CD8-positive, alpha-beta memory T cell (primary cell): ENCODE data around the gene VPS54. TPM values are rescaled to one million over a fixed set of nuclear protein-coding genes. Genes with fewer than 3 reads are reported as not detected.

Source experiments
- CTCF ChIA-PET: fragments of 350-600 bp; sonication (Branson Sonifier 250); formaldehyde crosslinking; loops from one replicate; lab custom pipeline; 2021; ENCODE audit warnings: antibody characterized with exemption; lab: Charles Lee
- POLR2A ChIA-PET: fragments of 350-600 bp; sonication (Branson Sonifier 250); formaldehyde crosslinking; loops from one replicate; lab custom pipeline; 2021; ENCODE audit warnings: antibody characterized with exemption; lab: Charles Lee
- DNase-seq, 5 donors: peaks; one replicate each; pipeline versions ENCODE4 v3.0.0 to v3.0.0-alpha.2; 2020 to 2022; ENCODE audit warnings: mixed read lengths in 1 of 5
- H3K27ac ChIP-seq: one replicate; pipeline ENCODE4 v1.7.0; 2013; ENCODE audit warnings: low read depth, mild to moderate bottlenecking, low read length, moderate library complexity
- H3K27me3 ChIP-seq: 2 replicates; pipeline ENCODE4 v1.7.0; 2013; ENCODE audit warnings: low read length, mild to moderate bottlenecking; ENCODE audit not compliant: insufficient read depth, poor library complexity, severe bottlenecking
- H3K36me3 ChIP-seq: 2 replicates; pipeline ENCODE4 v1.7.0; 2013; ENCODE audit warnings: mild to moderate bottlenecking, low read length, moderate library complexity; ENCODE audit not compliant: insufficient read depth
- H3K4me1 ChIP-seq: 2 replicates; pipeline ENCODE4 v1.7.0; 2013; ENCODE audit warnings: mild to moderate bottlenecking, low read length, moderate library complexity; ENCODE audit not compliant: insufficient read depth
- H3K4me3 ChIP-seq: 2 replicates; pipeline ENCODE4 v1.7.0; 2013; ENCODE audit warnings: mild to moderate bottlenecking, low read length
- H3K9me3 ChIP-seq: 2 replicates; pipeline ENCODE4 v1.7.0; 2013; ENCODE audit warnings: mild to moderate bottlenecking, low read length
- H3K27ac Mint-ChIP-seq, 8 donors: one replicate each; pipeline ENCODE4 v1.8.0; 2020 to 2021; ENCODE audit warnings: mixed read lengths in 8 of 8, mild to moderate bottlenecking in 6 of 8, inconsistent platforms in 3 of 8, moderate library complexity in 3 of 8
- H3K27me3 Mint-ChIP-seq, 2 donors: one replicate each; pipeline ENCODE4 v1.8.0; 2020 to 2021; ENCODE audit warnings: mixed read lengths in 2 of 2, mild to moderate bottlenecking in 1 of 2, moderate library complexity in 1 of 2
- H3K36me3 Mint-ChIP-seq, 3 donors: one replicate each; pipeline ENCODE4 v1.8.0; 2020 to 2021; ENCODE audit warnings: mixed read lengths in 3 of 3, inconsistent platforms in 1 of 3, mild to moderate bottlenecking in 1 of 3
- H3K4me1 Mint-ChIP-seq, 3 donors: one replicate each; pipeline ENCODE4 v1.8.0; 2020 to 2021; ENCODE audit warnings: mixed read lengths in 3 of 3, inconsistent platforms in 1 of 3, mild to moderate bottlenecking in 1 of 3
- H3K4me3 Mint-ChIP-seq, 7 donors: one replicate each; pipeline ENCODE4 v1.8.0; 2020 to 2021; ENCODE audit warnings: mixed read lengths in 7 of 7, mild to moderate bottlenecking in 6 of 7, moderate library complexity in 4 of 7, inconsistent platforms in 2 of 7
- H3K9me3 Mint-ChIP-seq, 5 donors: one replicate each; pipeline ENCODE4 v1.8.0; 2020 to 2022; ENCODE audit warnings: mixed read lengths in 5 of 5, mild to moderate bottlenecking in 3 of 5, moderate library complexity in 2 of 5, inconsistent platforms in 1 of 5
- polyA plus RNA-seq: library from polyadenylated mRNA; unstranded; fragments of 300-500 nt; fragmentation: Illumina TruSeq; gene quantifications from one replicate; pipeline ENCODE4 v1.2.3, GENCODE V29; 2021
- total RNA-seq, 2 experiments: library from RNA; stranded (reverse); gene quantifications; one replicate each; pipeline ENCODE4 v1.2.3, GENCODE V29; 2021

VPS54 gene
- total RNA-seq (10 to 100 TPM; 10.7 to 11.3 TPM), polyA plus RNA-seq (10.9 TPM)

- H3K36me3 ChIP-seq = no peaks in the 10 kb centered on the region
- peak within 1 kb of the TSS; percentile 93 to 99 (median 99) for H3K4me3 Mint-ChIP-seq
- peak; percentile 37 to 73 (median 61) for DNase-seq
- H3K4me3 ChIP-seq = peak within 1 kb of the TSS; percentile 78
- no peaks in the 10 kb centered on the region for H3K27me3 Mint-ChIP-seq
- no peaks in the 10 kb centered on the region for H3K9me3 Mint-ChIP-seq
- POLR2A ChIA-PET = interaction anchor here (0.6 to 1.0 kb wide), 3 partner anchors 17 to 307 kb away, joined by 3 read pairs; no protein-coding TSS in a partner anchor
- H3K9me3 ChIP-seq = no peaks in the 10 kb centered on the region
- peaks cover 38% of the 10 kb centered on the region for H3K4me1 ChIP-seq
- H3K27ac ChIP-seq = peak within 1 kb of the TSS; percentile 71
- H3K27ac Mint-ChIP-seq = peak within 1 kb of the TSS; percentile 86 to 99 (median 98)
- no peaks in the 10 kb centered on the region for H3K27me3 ChIP-seq
- CTCF ChIA-PET = interaction anchor here (1.1 kb wide), 1 partner anchor 124 kb away, joined by 3 read pairs; no protein-coding TSS in a partner anchor
- peaks cover 0 to 12% (median 0%) of the 10 kb centered on the region in 3 donors for H3K36me3 Mint-ChIP-seq
- H3K4me1 Mint-ChIP-seq = peaks cover 43 to 57% (median 56%) of the 10 kb centered on the region in 3 donors
Measured at GRCh38 chr2:64019083-64019974, at the start of gene VPS54. TSS of gene VPS54 (minus strand) at chr2:64019428. CDS start at chr2:63983999, 35,429 bp downstream.

GRCh38 chr2:64067326-64067725 lies 48.1 kb upstream of the VPS54 start:
- H3K36me3 ChIP-seq = no peaks in the 10 kb centered on the region
- ChIA-PET POLR2A (no interaction called here), CTCF (no interaction called here)
- peaks cover 9 to 19% (median 18%) of the 10 kb centered on the region in 3 donors for H3K4me1 Mint-ChIP-seq
- no peak overlapping the region for H3K4me3 ChIP-seq
- no peak overlapping the region for H3K27ac ChIP-seq
- no peaks in the 10 kb centered on the region for H3K9me3 ChIP-seq
- H3K27me3 ChIP-seq = no peaks in the 10 kb centered on the region
- H3K27me3 Mint-ChIP-seq = no peaks in the 10 kb centered on the region
- DNase-seq = no peak
- no peaks in the 10 kb centered on the region for H3K9me3 Mint-ChIP-seq
- H3K4me1 ChIP-seq = peaks cover 11% of the 10 kb centered on the region
- no peaks in the 10 kb centered on the region for H3K36me3 Mint-ChIP-seq
- H3K4me3 Mint-ChIP-seq = no peak overlapping the region
- H3K27ac Mint-ChIP-seq = peak overlapping the region in 1 of 8 donors; percentile 28

- Mint-ChIP-seq H3K4me1 (peaks cover 9 to 19% (median 18%) of the 10 kb centered on the region in 3 donors), H3K4me3 (no peak overlapping the region), H3K9me3 (no peaks in the 10 kb centered on the region), H3K27ac (peak overlapping the region in 1 of 8 donors; percentile 66), H3K36me3 (no peaks in the 10 kb centered on the region), H3K27me3 (no peaks in the 10 kb centered on the region)
- ChIA-PET CTCF (interaction anchor here (1.2 to 1.5 kb wide), 2 partner anchors 9 to 265 kb away, joined by 3 to 5 read pairs; no protein-coding TSS in a partner anchor), POLR2A (no interaction called here)
- H3K4me1 ChIP-seq = peaks cover 11% of the 10 kb centered on the region
- H3K27ac ChIP-seq = no peak overlapping the region
- H3K9me3 ChIP-seq = no peaks in the 10 kb centered on the region
- DNase-seq = no peak
- no peaks in the 10 kb centered on the region for H3K36me3 ChIP-seq
- H3K4me3 ChIP-seq = no peak overlapping the region
- no peaks in the 10 kb centered on the region for H3K27me3 ChIP-seq
Measured at GRCh38 chr2:64065516-64065915, 46.3 kb upstream of the VPS54 start.

GRCh38 chr2:64063924-64064331 lies 44.7 kb upstream of the VPS54 start:
- POLR2A ChIA-PET = no interaction called here
- CTCF ChIA-PET = interaction anchor here (1.5 kb wide), 1 partner anchor 267 kb away, joined by 5 read pairs; no protein-coding TSS in a partner anchor
- Histone ChIP-seq H3K27ac (no peak overlapping the region), H3K4me1 (peaks cover 11% of the 10 kb centered on the region), H3K36me3 (no peaks in the 10 kb centered on the region), H3K9me3 (no peaks in the 10 kb centered on the region), H3K4me3 (no peak overlapping the region), H3K27me3 (no peaks in the 10 kb centered on the region)
- Mint-ChIP-seq H3K4me1 (peaks cover 9 to 19% (median 18%) of the 10 kb centered on the region in 3 donors), H3K27me3 (no peaks in the 10 kb centered on the region), H3K27ac (peak overlapping the region in 6 of 8 donors; percentile 3 to 70 (median 32)), H3K36me3 (no peaks in the 10 kb centered on the region), H3K4me3 (peak overlapping the region in 2 of 7 donors; percentile 10 to 11), H3K9me3 (no peaks in the 10 kb centered on the region)
- no peak for DNase-seq

GRCh38 chr2:64063454-64063853 lies 44.2 kb upstream of the VPS54 start:
- POLR2A ChIA-PET = no interaction called here
- H3K4me3 Mint-ChIP-seq = peak overlapping the region in 1 of 7 donors; percentile 11

GRCh38 chr2:64062840-64063239 lies 43.6 kb upstream of the VPS54 start:
- H3K4me3 ChIP-seq = no peak overlapping the region
- no peak overlapping the region for H3K4me3 Mint-ChIP-seq
- no peak for DNase-seq
- no peaks in the 10 kb centered on the region for H3K36me3 Mint-ChIP-seq
- peaks cover 9 to 19% (median 18%) of the 10 kb centered on the region in 3 donors for H3K4me1 Mint-ChIP-seq
- no peak overlapping the region for H3K27ac ChIP-seq
- CTCF ChIA-PET = interaction anchor here (1.0 kb wide), 1 partner anchor 13 kb away, joined by 4 read pairs; no protein-coding TSS in a partner anchor
- H3K27me3 Mint-ChIP-seq = peaks cover 3 to 6% of the 10 kb centered on the region in 2 donors
- H3K9me3 ChIP-seq = no peaks in the 10 kb centered on the region
- POLR2A ChIA-PET = no interaction called here
- no peaks in the 10 kb centered on the region for H3K36me3 ChIP-seq
- no peaks in the 10 kb centered on the region for H3K9me3 Mint-ChIP-seq
- no peaks in the 10 kb centered on the region for H3K27me3 ChIP-seq
- H3K27ac Mint-ChIP-seq = peak overlapping the region in 3 of 8 donors; percentile 23 to 44 (median 33)
- H3K4me1 ChIP-seq = peaks cover 11% of the 10 kb centered on the region

More at GRCh38 chr2:64063454-64063853, 44.2 kb upstream of the VPS54 start:
- no peak overlapping the region for H3K4me3 ChIP-seq
- no peaks in the 10 kb centered on the region for H3K27me3 ChIP-seq
- no peaks in the 10 kb centered on the region for H3K36me3 ChIP-seq
- Mint-ChIP-seq H3K36me3 (no peaks in the 10 kb centered on the region), H3K4me1 (peaks cover 9 to 19% (median 18%) of the 10 kb centered on the region in 3 donors), H3K27ac (peak overlapping the region in 2 of 8 donors; percentile 13 to 62), H3K27me3 (peaks cover 0 to 1% of the 10 kb centered on the region in 2 donors), H3K9me3 (no peaks in the 10 kb centered on the region)
- CTCF ChIA-PET = interaction anchor here (1.0 kb wide), 1 partner anchor 14 kb away, joined by 4 read pairs; no protein-coding TSS in a partner anchor
- H3K9me3 ChIP-seq = no peaks in the 10 kb centered on the region
- H3K4me1 ChIP-seq = peaks cover 11% of the 10 kb centered on the region
- no peak overlapping the region for H3K27ac ChIP-seq
- no peak for DNase-seq

- DNase-seq = no peak
- H3K36me3 Mint-ChIP-seq = no peaks in the 10 kb centered on the region
- no peak overlapping the region for H3K27ac Mint-ChIP-seq
- ChIA-PET POLR2A (interaction anchor here (0.6 kb wide), 1 partner anchor 15 kb away, joined by 5 read pairs; no protein-coding TSS in a partner anchor), CTCF (no interaction called here)
- peaks cover 3 to 6% of the 10 kb centered on the region in 2 donors for H3K27me3 Mint-ChIP-seq
- no peaks in the 10 kb centered on the region for H3K9me3 Mint-ChIP-seq
- no peak overlapping the region for H3K27ac ChIP-seq
- H3K27me3 ChIP-seq = no peaks in the 10 kb centered on the region
- H3K4me1 ChIP-seq = peaks cover 6% of the 10 kb centered on the region
- no peaks in the 10 kb centered on the region for H3K9me3 ChIP-seq
- no peaks in the 10 kb centered on the region for H3K36me3 ChIP-seq
- H3K4me1 Mint-ChIP-seq = peaks cover 3 to 7% (median 7%) of the 10 kb centered on the region in 3 donors
- no peak overlapping the region for H3K4me3 Mint-ChIP-seq
- no peak overlapping the region for H3K4me3 ChIP-seq
Measured at GRCh38 chr2:64059270-64059669, 40.0 kb upstream of the VPS54 start.
